Activated naive CD4-positive, alpha-beta T cell treated with anti-CD3 and anti-CD28 coated beads for 36 hours (primary cell): Measurements from ENCODE around the gene SOX6. TPM values are rescaled to one million over a fixed set of nuclear protein-coding genes. Genes with fewer than 3 reads are reported as not detected.

Experiments
- CTCF ChIA-PET: fragments of 350-600 bp; sonication (Branson Sonifier 250); formaldehyde crosslinking; loops from one replicate; lab custom pipeline; 2021; ENCODE audit warnings: antibody characterized with exemption; lab: Charles Lee
- DNase-seq: peaks from one replicate; pipeline ENCODE4 v3.0.0-alpha.2; 2020
- H3K27ac Mint-ChIP-seq: one replicate; pipeline ENCODE4 v1.8.0; 2021; ENCODE audit warnings: mild to moderate bottlenecking, mixed read lengths
- H3K27me3 Mint-ChIP-seq: one replicate; pipeline ENCODE4 v1.8.0; 2021; ENCODE audit warnings: low read depth, mixed read lengths
- H3K36me3 Mint-ChIP-seq: one replicate; pipeline ENCODE4 v1.8.0; 2021; ENCODE audit warnings: low read depth, mixed read lengths
- H3K4me1 Mint-ChIP-seq: one replicate; pipeline ENCODE4 v1.8.0; 2021; ENCODE audit warnings: low read depth, mixed read lengths
- H3K4me3 Mint-ChIP-seq: one replicate; pipeline ENCODE4 v1.8.0; 2021; ENCODE audit warnings: mild to moderate bottlenecking, moderate library complexity, mixed read lengths
- H3K9me3 Mint-ChIP-seq: one replicate; pipeline ENCODE4 v1.8.0; 2021; ENCODE audit warnings: mixed read lengths
- intact Hi-C: fragments of 100-400 bp; cut with micrococcal nuclease; formaldehyde crosslinking; loops from one replicate; pipeline ENCODE4 v1.15.1; 2023
- total RNA-seq, 2 experiments: library from RNA; stranded (reverse); gene quantifications; one replicate each; pipeline ENCODE4 v1.2.3, GENCODE V29; 2021

SOX6 gene
- total RNA-seq, 2 experiments from 2014 or later = not detected

DNA sequence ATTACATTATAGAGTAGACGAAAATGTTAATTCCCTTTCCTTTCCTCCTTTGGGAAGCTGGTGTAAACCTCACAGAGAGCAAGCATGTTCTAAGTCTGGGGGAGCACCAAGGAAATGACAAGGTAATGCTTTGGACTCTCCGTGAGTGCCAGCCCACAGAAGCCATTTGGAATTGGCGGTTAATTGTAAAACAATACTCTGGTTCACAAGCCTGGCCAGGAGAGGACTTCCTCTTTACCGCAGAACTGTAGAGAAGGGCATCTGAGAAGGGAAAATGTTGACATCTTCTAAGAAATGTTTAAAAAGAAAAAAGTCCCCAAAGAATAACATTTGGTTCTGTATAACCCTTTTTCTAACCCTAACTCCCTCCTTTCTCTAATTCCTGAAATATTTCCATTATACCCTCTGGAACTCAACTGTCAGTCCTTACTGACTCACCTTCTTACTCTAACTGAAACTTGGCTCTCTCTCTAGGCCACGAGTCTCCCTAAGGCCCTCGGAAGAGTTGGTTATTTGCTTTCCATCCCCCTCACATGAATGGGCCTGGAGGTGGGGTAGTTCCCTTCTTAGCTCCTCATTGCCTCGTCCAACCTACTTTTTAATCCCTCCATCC is 379.8 kb downstream of the SOX6 start:
- intact Hi-C loops = no loop called here

DNA sequence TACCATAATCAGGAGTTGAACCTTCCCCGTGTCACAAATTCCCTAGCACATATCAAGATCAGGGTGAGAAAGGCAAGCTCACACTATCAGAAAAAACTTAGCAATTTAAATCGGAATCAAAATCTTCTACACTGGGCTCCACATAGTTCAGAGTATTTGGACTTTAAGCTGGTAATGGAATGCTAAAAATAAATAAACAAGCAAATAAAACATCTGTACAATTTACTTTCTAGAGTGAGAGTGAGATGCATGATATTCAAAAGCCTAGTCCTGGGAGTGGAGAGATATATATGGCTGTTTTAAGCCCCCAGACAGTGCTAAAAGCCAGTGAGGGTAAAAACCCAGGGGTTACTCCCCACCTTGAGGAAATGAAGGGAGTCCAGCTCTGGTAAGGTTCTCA is 380.6 kb downstream of the SOX6 start:
- H3K9me3 Mint-ChIP-seq = no peaks in the 10 kb centered on the region
- DNase-seq = no peak
- CTCF ChIA-PET = no interaction called here
- intact Hi-C loops = no loop called here
- no peak overlapping the region for H3K4me3 Mint-ChIP-seq
- no peaks in the 10 kb centered on the region for H3K36me3 Mint-ChIP-seq
- H3K4me1 Mint-ChIP-seq = no peaks in the 10 kb centered on the region
- no peak overlapping the region for H3K27ac Mint-ChIP-seq
- H3K27me3 Mint-ChIP-seq = no peaks in the 10 kb centered on the region

More for the DNA sequence above, 379.8 kb downstream of the SOX6 start:
- H3K36me3 Mint-ChIP-seq = no peaks in the 10 kb centered on the region
- H3K9me3 Mint-ChIP-seq = no peaks in the 10 kb centered on the region
- H3K4me3 Mint-ChIP-seq = no peak overlapping the region
- DNase-seq = no peak
- CTCF ChIA-PET = no interaction called here
- H3K4me1 Mint-ChIP-seq = no peaks in the 10 kb centered on the region
- no peaks in the 10 kb centered on the region for H3K27me3 Mint-ChIP-seq
- no peak overlapping the region for H3K27ac Mint-ChIP-seq

DNA sequence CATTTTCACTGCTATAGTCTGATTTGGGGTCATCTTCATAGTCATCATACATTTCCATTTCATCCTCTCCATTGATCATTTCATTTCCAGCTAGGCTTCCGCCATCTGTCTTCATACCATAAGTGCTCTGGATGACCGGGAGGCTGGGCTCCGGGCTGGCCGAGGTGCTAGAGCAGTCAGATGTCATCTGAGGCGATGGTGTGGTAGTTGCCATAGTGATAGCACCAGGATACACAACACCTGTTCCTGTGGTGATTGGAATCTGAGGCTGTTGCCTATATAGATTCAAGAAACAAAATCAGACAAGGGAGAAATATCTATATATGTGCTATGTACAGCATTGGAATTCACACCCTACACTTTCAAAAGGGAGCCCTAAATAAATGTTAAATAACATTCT is 383.5 kb downstream of the SOX6 start:
- Mint-ChIP-seq H3K36me3 (no peaks in the 10 kb centered on the region), H3K4me1 (no peaks in the 10 kb centered on the region), H3K27me3 (no peaks in the 10 kb centered on the region), H3K9me3 (no peaks in the 10 kb centered on the region), H3K27ac (no peak overlapping the region), H3K4me3 (no peak overlapping the region)
- intact Hi-C loops = no loop called here
- no peak for DNase-seq
- CTCF ChIA-PET = no interaction called here

DNA sequence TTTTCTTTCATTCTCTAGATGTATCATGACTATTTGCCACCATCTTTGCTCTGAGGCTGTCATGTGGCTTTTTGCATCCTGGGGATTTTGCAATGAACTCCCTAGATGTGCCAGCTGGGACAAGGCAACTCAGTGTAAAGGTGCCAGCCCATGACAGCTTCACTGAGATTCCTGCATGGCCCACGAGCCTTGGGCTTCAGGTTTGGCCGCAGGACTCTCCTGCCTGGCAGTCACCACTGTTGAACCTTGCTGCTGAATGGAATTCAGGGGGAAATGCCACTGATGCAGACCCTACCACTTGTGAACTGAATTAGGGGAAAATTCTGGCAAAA is 385.2 kb downstream of the SOX6 start:
- no peak overlapping the region for H3K27ac Mint-ChIP-seq
- no peaks in the 10 kb centered on the region for H3K9me3 Mint-ChIP-seq

DNA sequence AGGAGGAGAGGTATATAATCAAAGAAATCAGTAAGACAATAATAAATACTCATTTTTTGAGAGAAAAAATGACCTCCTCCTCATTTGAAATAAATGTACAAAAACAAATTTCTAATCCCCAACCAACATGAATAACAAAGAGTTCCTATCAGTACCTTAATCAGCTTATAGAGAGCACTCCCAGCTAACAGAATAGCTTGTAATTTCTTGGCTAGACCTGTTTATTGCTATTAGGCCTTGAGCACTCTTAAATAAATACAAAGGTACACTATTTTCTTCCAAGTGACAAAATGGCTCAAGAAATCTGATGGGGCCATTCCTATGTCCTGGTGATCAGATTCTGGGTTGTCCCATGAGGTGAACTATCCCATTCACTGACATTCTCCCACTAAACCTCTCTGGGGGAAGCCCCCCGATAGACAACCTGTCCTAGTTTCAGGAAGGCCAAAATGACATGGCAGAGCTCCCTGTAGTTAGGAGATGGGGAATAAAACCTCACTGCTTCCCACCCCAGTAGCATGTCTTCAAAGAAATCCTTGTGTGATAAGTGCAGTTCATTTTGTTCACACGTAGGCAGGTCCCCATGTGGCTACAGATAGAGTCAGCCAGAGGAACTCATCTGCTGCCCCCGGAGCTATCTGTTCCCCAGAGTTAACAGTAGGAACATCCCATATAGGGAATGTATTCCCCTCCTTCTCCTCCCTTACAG is 385.7 kb downstream of the SOX6 start:
- Mint-ChIP-seq H3K36me3 (no peaks in the 10 kb centered on the region), H3K27me3 (no peaks in the 10 kb centered on the region), H3K27ac (no peak overlapping the region), H3K4me3 (no peak overlapping the region), H3K4me1 (no peaks in the 10 kb centered on the region), H3K9me3 (no peaks in the 10 kb centered on the region)
- CTCF ChIA-PET = no interaction called here
- intact Hi-C loops = no loop called here
- no peak for DNase-seq

More for the DNA sequence above, 385.2 kb downstream of the SOX6 start:
- no peak for DNase-seq
- H3K4me1 Mint-ChIP-seq = no peaks in the 10 kb centered on the region
- intact Hi-C loops = no loop called here
- no peaks in the 10 kb centered on the region for H3K36me3 Mint-ChIP-seq
- CTCF ChIA-PET = no interaction called here
- H3K27me3 Mint-ChIP-seq = no peaks in the 10 kb centered on the region
- H3K4me3 Mint-ChIP-seq = no peak overlapping the region

DNA sequence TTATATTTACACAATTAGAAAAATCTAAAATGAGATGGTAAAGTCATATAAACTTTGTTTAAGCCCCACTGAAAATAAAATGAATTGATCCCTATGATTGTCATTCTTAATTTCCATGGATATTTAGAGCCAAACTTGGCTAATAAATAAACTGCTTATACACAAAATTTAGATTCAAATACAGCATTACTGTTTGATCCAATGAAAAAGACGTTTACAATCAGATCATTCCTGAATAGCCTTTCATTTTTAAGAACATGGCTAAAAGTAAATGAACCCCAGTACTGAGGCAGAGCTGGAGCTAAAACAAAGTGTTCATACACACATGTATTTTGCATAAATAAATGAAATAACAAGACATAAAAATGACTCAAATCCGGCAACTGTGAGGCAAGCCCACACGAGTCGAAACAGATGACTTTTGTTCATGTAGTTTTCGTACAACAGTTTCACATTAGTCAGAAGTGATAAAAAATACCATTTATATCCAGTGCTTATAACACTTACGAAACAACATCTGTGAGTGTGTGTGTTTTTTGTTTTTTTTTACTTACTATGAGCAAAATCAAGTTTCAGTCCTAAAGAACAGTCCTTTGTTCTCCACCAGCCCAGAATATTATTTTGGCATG is 386.5 kb downstream of the SOX6 start:
- H3K4me1 Mint-ChIP-seq = no peaks in the 10 kb centered on the region
- H3K9me3 Mint-ChIP-seq = no peaks in the 10 kb centered on the region
- H3K27ac Mint-ChIP-seq = no peak overlapping the region
- intact Hi-C loops = no loop called here
- no peaks in the 10 kb centered on the region for H3K36me3 Mint-ChIP-seq
- no peak overlapping the region for H3K4me3 Mint-ChIP-seq
- H3K27me3 Mint-ChIP-seq = no peaks in the 10 kb centered on the region
- CTCF ChIA-PET = no interaction called here
- DNase-seq = no peak

DNA sequence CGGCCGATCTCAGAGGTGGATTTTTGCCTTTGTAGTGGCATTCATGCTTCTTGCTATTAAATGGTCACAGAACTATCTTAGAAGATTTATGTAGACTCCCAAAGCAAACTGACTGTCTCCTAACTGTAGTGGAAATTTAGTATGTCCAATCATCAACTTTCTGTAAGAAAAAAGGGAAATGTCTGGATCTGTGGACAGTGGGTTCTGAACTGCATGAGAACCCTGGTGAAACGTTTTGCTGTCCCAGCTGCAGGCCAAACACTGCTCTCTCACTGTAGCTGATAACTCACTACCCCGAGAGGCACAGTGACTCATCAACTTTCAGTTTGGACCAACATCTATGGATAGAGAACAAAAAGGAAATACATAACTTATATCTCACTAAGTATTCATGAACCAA is 387.1 kb downstream of the SOX6 start:
- CTCF ChIA-PET = no interaction called here
- Mint-ChIP-seq H3K4me3 (no peak overlapping the region), H3K27me3 (no peaks in the 10 kb centered on the region), H3K9me3 (no peaks in the 10 kb centered on the region), H3K4me1 (no peaks in the 10 kb centered on the region), H3K36me3 (no peaks in the 10 kb centered on the region), H3K27ac (no peak overlapping the region)
- no peak for DNase-seq
- intact Hi-C loops = no loop called here

DNA sequence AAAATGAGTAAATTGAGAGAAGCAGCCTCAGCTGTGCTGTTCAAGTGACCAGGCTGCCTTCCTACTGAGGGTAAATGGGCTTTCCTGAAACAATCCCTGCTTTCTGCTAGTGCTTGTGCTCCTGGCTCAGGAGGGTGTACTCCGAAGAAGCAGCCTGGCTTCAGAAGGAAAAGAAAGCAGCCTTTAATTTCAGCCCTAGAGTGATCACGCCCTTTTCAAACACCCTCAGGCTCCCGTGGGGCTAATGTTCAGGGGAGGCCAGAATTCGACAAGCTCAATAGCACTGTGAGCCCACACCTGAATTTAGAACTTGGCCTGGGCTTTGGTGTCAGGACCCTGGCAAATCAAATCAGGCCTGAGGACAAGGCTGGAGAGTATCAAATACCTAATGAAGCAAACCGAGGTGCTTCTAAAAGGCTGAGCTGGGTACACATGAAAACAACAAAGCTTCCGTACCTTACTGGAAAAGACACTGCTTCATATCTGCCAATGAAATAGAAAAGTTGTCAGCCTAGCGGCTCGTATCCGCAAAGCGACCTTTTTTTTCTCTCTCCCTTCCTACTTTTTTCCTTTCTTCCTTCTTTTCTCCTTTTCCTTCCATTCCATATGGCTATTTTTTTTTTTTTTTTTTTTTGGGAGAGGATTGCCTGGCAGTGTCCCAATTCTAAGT is 387.8 kb downstream of the SOX6 start:
- Mint-ChIP-seq H3K36me3 (no peaks in the 10 kb centered on the region), H3K27me3 (no peaks in the 10 kb centered on the region), H3K9me3 (no peaks in the 10 kb centered on the region), H3K27ac (no peak overlapping the region), H3K4me3 (no peak overlapping the region), H3K4me1 (no peaks in the 10 kb centered on the region)
- no peak for DNase-seq
- intact Hi-C loops = no loop called here
- CTCF ChIA-PET = no interaction called here

DNA sequence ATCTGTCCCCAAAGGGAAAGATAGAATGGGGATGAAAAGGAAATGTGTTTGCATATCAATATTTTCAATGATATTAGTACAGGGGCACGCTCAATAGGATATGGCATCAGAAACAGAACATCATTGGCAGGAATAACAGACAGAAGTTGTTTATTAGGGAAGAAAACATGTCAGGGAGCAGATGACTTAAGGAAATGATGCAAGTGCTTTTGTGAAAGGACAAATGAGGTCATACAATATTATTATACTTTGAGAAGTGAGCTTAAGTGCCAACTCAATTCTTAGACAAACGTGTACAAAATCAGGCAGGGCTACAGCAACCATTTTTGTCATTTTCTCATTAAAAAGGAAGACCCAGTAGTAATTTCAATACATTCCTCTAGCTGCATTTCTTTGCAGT is 388.4 kb downstream of the SOX6 start:
- Mint-ChIP-seq H3K4me1 (no peaks in the 10 kb centered on the region), H3K27me3 (no peaks in the 10 kb centered on the region), H3K36me3 (no peaks in the 10 kb centered on the region), H3K27ac (no peak overlapping the region), H3K4me3 (no peak overlapping the region), H3K9me3 (no peaks in the 10 kb centered on the region)
- DNase-seq = no peak
- CTCF ChIA-PET = no interaction called here
- intact Hi-C loops = no loop called here

DNA sequence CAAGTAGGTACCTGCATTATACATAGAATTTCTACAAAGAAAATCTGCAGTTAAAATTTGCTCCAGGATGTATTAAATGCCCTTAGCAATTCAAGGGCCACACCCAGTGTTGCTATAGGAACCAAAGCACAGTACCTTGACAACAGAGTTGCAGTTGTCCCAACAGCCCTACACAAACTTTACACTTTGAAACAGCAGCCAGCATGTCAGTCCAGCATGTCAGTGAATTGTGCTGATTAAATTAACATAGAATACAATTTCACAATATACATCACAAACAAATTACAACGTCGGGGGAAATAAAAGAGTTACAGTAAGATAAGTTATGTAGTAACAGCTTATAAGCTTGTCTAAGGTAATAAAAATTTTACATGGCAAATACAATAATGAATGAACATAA is 389.2 kb downstream of the SOX6 start:
- H3K4me3 Mint-ChIP-seq = no peak overlapping the region
- peaks cover 4% of the 10 kb centered on the region for H3K27me3 Mint-ChIP-seq
- CTCF ChIA-PET = interaction anchor here (0.6 to 0.9 kb wide), 4 partner anchors 14 to 180 kb away, joined by 3 to 9 read pairs (median 3); no protein-coding TSS in a partner anchor
- H3K36me3 Mint-ChIP-seq = no peaks in the 10 kb centered on the region
- intact Hi-C loops = no loop called here
- H3K4me1 Mint-ChIP-seq = no peaks in the 10 kb centered on the region
- no peaks in the 10 kb centered on the region for H3K9me3 Mint-ChIP-seq
- no peak overlapping the region for H3K27ac Mint-ChIP-seq
- no peak for DNase-seq

DNA sequence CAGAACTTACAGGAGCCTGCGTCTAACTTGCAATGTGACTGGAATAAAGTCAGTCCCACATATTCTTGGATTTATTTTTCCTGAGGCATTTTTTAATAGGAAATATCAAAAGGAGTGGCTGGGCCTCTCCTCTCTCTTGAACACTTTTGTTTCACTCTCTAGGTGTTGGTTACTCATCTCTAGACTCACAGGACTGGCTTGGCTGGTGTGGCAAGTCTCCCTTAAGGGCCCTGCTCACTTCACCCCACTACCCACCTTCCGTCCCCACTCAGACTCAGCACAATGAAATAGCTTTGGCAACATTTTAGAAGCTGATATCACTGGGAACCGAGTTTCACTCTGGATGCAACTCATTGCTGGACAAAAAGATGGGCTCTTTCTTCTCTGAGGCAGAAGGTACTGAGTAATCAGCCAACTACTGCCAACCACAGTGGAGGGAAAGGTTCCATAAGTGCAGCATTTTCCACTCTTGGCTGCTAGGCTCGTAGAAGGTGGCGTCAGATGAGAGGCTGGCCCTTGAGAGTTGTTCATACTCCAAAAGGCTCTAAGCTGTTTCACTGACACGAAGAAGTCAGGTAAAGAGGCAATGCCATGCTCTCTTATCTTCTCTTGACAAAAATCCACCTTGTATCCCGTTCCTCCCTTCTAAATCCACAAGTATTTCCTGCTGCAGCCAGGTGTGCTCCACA is 390.6 kb downstream of the SOX6 start:
- CTCF ChIA-PET = no interaction called here
- Mint-ChIP-seq H3K9me3 (no peaks in the 10 kb centered on the region), H3K36me3 (no peaks in the 10 kb centered on the region), H3K4me3 (no peak overlapping the region), H3K27me3 (peaks cover 4% of the 10 kb centered on the region), H3K4me1 (no peaks in the 10 kb centered on the region), H3K27ac (no peak overlapping the region)
- intact Hi-C loops = no loop called here
- DNase-seq = no peak

DNA sequence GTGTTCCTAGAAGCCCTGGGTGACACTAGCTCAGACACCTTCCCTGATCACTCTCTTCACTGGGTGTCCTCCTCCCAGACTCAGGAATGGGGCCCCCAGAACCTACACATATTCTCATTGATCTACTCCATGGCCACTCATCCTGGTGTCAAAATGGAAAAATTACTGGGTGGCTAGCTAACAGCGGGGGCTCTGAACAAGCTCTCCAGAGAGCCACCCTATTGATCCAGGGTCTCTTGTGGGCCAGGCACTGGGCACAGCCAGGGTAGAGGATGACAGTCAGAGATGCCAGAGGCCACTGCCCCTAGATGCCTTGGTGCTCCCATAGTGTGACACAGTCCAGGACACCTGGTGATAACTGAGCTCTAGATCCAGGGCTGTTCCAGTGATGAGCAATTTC is 393.1 kb downstream of the SOX6 start:
- DNase-seq = no peak
- peaks cover 4% of the 10 kb centered on the region for H3K27me3 Mint-ChIP-seq
- H3K4me1 Mint-ChIP-seq = no peaks in the 10 kb centered on the region
- no peak overlapping the region for H3K4me3 Mint-ChIP-seq
- intact Hi-C loops = no loop called here
- no peaks in the 10 kb centered on the region for H3K36me3 Mint-ChIP-seq
- H3K27ac Mint-ChIP-seq = no peak overlapping the region
- CTCF ChIA-PET = no interaction called here
- no peaks in the 10 kb centered on the region for H3K9me3 Mint-ChIP-seq
